Activated naive CD8-positive, alpha-beta T cell treated with anti-CD3 and anti-CD28 coated beads for 36 hours (primary cell): Measurements from ENCODE around the gene OR5H6. TPM values are rescaled to one million over a fixed set of nuclear protein-coding genes. Genes with fewer than 3 reads are reported as not detected.
"Not testable (repeated sequence)": the region's sequence is repeated elsewhere in the genome, so short reads cannot be mapped to it uniquely, and the experiment has no call there.

Experiments
- DNase-seq: peaks from one replicate; pipeline ENCODE4 v3.0.0; 2021
- H3K27ac Mint-ChIP-seq: one replicate; pipeline ENCODE4 v1.8.0; 2022; ENCODE audit warnings: mild to moderate bottlenecking, moderate library complexity, mixed read lengths
- H3K27me3 Mint-ChIP-seq: one replicate; pipeline ENCODE4 v1.8.0; 2022; ENCODE audit warnings: mild to moderate bottlenecking, mixed read lengths
- H3K36me3 Mint-ChIP-seq: one replicate; pipeline ENCODE4 v1.8.0; 2021; ENCODE audit warnings: mild to moderate bottlenecking, mixed read lengths
- H3K4me1 Mint-ChIP-seq: one replicate; pipeline ENCODE4 v1.8.0; 2021; ENCODE audit warnings: mixed read lengths
- H3K4me3 Mint-ChIP-seq: one replicate; pipeline ENCODE4 v1.8.0; 2022; ENCODE audit warnings: mild to moderate bottlenecking, moderate library complexity, mixed read lengths
- H3K9me3 Mint-ChIP-seq: one replicate; pipeline ENCODE4 v1.8.0; 2022; ENCODE audit warnings: mixed read lengths
- total RNA-seq, 2 experiments: library from RNA; stranded (reverse); gene quantifications; one replicate each; pipeline ENCODE4 v1.2.3, GENCODE V29; 2021

Gene OR5H6
- total RNA-seq: not detected

DNA sequence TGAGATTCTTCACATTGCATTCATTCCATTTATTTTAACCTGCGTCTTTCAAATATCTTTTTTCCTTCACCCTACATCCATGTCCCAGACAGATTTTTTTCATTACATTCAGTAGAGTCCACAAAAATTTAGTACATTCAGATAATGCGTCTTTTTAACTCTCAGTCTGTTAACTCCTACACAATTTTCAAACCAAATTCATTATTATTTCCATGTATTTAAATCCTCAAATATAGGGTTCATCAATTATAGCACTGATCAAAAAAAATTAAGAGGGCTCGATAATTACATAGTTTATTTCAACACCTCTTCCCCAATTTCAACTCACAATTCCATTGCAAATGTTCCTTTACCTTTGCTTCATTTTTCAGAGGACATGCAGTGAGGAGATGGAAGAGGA is at the start of gene OR5H6:
TSS of gene OR5H6 (plus strand) at position 301 of the 400 bp plus-strand sequence. CDS start at position 390, 89 bp downstream.
- Mint-ChIP-seq H3K9me3 (peaks cover under 1% of the 10 kb centered on the region), H3K36me3 (no peaks in the 10 kb centered on the region), H3K27ac (no peak within 1 kb of the TSS), H3K4me1 (no peaks in the 10 kb centered on the region), H3K27me3 (no peaks in the 10 kb centered on the region), H3K4me3 (no peak within 1 kb of the TSS)
- DNase-seq: no peak

- H3K4me3 Mint-ChIP-seq: no peak overlapping the region
- H3K9me3 Mint-ChIP-seq: no peaks in the 10 kb centered on the region
- H3K27ac Mint-ChIP-seq: no peak overlapping the region
- H3K36me3 Mint-ChIP-seq: no peaks in the 10 kb centered on the region
- H3K27me3 Mint-ChIP-seq: peaks cover 4% of the 10 kb centered on the region
- no peak for DNase-seq
- no peaks in the 10 kb centered on the region for H3K4me1 Mint-ChIP-seq
Measured at GRCh38 chr3:98215051-98215450, 49.0 kb upstream of the OR5H6 start.

DNA sequence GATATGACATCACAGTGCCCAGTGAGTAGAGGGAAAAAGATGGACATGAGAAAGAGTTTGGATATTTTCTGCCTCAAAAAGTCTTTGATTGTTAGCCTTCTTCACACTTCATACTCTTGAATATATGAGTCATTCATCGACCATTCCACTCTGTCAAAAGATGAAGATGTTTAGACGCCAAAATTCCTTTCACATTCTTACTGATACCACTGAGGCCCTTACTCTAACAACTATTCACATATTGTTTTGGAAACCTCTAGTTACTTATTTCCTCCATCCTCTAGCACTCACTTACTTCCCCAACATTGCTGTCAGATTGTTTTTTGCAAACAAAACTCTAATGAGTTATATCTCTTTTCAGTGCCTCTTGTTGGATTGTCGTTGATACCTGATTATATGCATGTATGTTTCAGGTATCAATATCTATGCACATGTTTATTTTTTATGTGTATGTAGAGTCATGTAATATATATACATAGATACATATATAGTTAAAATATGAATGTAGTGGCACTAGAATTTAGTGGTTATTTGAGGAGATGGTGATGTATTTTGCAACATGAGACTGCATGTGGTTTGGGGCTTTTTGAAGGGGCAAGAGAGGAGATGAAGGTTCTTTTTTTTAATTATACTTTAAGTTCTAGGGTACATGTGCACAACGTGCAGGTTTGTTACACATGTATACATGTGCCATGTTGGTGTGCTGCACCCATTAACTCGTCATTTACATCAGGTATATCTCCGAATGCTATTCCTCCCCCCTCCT is 40.0 kb upstream of the OR5H6 start:
- Mint-ChIP-seq H3K4me1 (no peaks in the 10 kb centered on the region), H3K36me3 (no peaks in the 10 kb centered on the region), H3K4me3 (no peak overlapping the region), H3K27ac (no peak overlapping the region), H3K27me3 (no peaks in the 10 kb centered on the region), H3K9me3 (peaks cover 2% of the 10 kb centered on the region)
- DNase-seq: no peak

DNA sequence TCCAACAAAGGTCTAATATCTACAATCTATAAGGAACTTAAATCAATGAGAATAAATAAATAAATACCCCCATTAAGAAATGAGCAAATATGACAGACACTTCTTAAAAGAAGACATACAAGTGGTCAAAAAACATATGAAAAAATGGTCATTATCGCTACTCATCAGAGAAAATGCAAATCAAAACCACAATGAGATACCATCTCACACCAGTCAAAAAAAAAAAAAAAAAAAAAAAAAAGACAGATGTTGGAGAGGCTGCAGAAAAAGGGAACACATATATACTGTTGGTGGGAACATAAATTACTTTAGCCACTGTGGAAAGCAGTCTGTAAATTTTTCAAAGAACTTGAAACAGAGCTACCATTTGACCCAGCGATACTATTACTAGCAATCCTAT is 31.6 kb upstream of the OR5H6 start:
- Mint-ChIP-seq H3K4me3 (no peak overlapping the region), H3K27ac (no peak overlapping the region), H3K9me3 (peaks cover 2% of the 10 kb centered on the region), H3K27me3 (peaks cover 12% of the 10 kb centered on the region), H3K36me3 (no peaks in the 10 kb centered on the region), H3K4me1 (no peaks in the 10 kb centered on the region)
- no peak for DNase-seq

DNA sequence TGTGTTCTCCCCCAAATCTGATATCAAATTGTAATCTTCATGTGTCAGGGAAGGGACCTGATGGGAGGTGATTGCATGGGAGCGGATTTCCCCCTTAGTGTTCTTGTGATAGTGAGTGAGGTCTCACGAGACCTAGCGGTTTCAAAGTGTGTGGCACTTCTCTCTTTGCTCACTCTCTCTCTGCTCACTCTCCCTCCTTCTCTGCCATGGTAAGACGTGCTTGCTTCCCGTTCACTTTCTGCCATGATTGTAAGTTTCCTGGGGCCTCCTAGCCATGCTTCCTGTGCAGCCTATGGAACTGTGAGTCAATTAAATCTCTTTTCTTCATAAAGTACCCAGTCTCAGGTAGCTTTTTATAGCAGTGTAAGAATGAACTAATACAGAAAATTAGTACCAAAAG is 30.6 kb upstream of the OR5H6 start:
- H3K4me1 Mint-ChIP-seq: no peaks in the 10 kb centered on the region
- no peaks in the 10 kb centered on the region for H3K36me3 Mint-ChIP-seq

DNA sequence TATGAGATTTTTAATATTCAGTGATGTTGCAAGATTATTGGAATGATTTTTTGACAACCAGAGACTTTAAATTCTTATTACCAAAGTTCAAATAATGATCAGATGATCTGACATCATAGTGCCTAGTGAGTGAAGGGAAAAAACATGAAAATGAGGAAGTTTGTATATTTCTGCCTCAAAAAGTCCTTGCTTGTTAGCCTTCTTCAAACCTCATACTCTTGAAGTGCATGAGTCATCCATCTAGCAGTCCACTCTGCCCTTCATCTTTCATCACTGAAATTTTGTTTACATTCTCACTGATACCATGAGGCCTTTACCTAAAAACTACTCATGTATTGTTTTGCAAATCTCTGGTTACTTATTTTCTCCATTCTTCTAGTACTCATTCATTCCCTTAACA is 23.9 kb upstream of the OR5H6 start:
- Mint-ChIP-seq H3K27me3 (peaks cover 8% of the 10 kb centered on the region), H3K36me3 (no peaks in the 10 kb centered on the region), H3K27ac (no peak overlapping the region), H3K9me3 (no peaks in the 10 kb centered on the region), H3K4me1 (no peaks in the 10 kb centered on the region), H3K4me3 (no peak overlapping the region)
- no peak for DNase-seq

More for the DNA sequence above, 30.6 kb upstream of the OR5H6 start:
- no peak for DNase-seq
- H3K27ac Mint-ChIP-seq: no peak overlapping the region
- H3K27me3 Mint-ChIP-seq: peaks cover 12% of the 10 kb centered on the region
- H3K4me3 Mint-ChIP-seq: no peak overlapping the region
- H3K9me3 Mint-ChIP-seq: no peaks in the 10 kb centered on the region

DNA sequence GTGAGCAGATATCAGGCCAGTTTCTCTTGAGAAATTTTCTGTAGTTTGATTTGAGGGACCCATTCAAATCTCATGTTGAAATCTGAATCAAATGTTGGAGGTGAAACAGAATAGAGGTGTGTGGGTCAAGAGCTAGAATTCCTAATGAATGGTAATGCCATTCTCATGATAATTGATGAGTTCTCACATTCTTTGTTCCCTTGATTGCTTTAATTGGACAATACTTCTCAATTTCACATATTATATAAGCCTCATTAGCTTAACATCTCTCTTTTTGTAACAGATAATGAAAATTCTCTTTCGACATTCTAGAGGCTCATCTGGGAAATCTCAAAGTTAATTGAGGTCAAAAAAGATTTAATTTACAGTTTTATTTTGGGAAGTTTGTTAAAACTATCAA is 21.9 kb upstream of the OR5H6 start:
- Mint-ChIP-seq H3K36me3 (no peaks in the 10 kb centered on the region), H3K9me3 (no peaks in the 10 kb centered on the region), H3K4me3 (no peak overlapping the region), H3K27me3 (peaks cover 10% of the 10 kb centered on the region), H3K27ac (no peak overlapping the region), H3K4me1 (no peaks in the 10 kb centered on the region)
- no peak for DNase-seq

DNA sequence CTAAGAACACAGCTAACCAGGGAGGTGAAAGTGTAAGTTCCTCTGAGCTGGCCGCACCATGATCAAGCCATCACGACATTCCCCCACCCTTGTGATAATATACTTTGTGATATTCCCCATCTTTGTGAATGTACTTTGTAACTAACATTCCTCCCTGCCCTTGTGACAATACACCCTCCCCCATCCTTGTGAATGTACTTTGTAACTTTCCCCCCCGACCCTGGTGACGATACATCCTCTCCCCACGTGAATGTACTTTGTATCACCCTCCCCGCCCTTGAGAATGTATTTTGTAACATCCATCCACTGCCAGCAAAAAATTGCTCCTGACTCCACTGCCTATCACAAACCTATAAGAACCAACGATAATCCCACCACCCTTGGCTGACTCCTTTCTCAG is 20.2 kb upstream of the OR5H6 start:
- DNase-seq: no peak
- no peaks in the 10 kb centered on the region for H3K36me3 Mint-ChIP-seq
- H3K27me3 Mint-ChIP-seq: peaks cover 7% of the 10 kb centered on the region
- no peaks in the 10 kb centered on the region for H3K9me3 Mint-ChIP-seq
- no peak overlapping the region for H3K27ac Mint-ChIP-seq
- no peak overlapping the region for H3K4me3 Mint-ChIP-seq
- H3K4me1 Mint-ChIP-seq: no peaks in the 10 kb centered on the region

DNA sequence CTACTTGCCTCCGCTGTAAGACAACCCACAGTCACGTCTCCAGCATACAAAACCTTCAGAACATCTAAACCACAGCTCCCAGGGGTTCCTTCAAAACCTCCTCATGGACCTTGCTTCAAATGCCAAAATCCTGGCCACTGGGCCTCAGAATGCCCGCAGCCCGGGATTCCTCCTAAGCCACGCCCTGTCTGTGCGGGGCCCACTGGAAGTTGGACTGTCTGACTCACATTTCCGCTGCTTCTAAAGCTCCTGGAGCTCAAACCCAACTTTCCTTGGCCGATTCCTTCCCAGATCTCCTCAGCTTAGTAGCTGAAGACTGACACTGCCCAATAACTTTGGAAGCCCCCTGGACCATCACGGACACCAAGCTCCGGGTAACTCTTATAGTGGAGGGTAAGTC is 17.9 kb upstream of the OR5H6 start:
- Mint-ChIP-seq H3K36me3 (no peaks in the 10 kb centered on the region), H3K27me3 (peaks cover 7% of the 10 kb centered on the region), H3K27ac (no peak overlapping the region), H3K4me3 (no peak overlapping the region), H3K9me3 (no peaks in the 10 kb centered on the region), H3K4me1 (no peaks in the 10 kb centered on the region)
- no peak for DNase-seq

- H3K9me3 Mint-ChIP-seq: peaks cover 11% of the 10 kb centered on the region
- H3K36me3 Mint-ChIP-seq, H3K4me1 Mint-ChIP-seq, H3K27ac Mint-ChIP-seq, H3K27me3 Mint-ChIP-seq, DNase-seq, H3K4me3 Mint-ChIP-seq: not testable (repeated sequence)
Measured at GRCh38 chr3:98256026-98256425, 8.0 kb upstream of the OR5H6 start.

GRCh38 chr3:98259707-98260106 is 4.3 kb upstream of the OR5H6 start:
- Mint-ChIP-seq H3K27ac (no peak overlapping the region), H3K27me3 (no peaks in the 10 kb centered on the region), H3K9me3 (peaks cover 10% of the 10 kb centered on the region), H3K4me1 (no peaks in the 10 kb centered on the region), H3K36me3 (no peaks in the 10 kb centered on the region), H3K4me3 (no peak overlapping the region)
- DNase-seq: no peak

- Mint-ChIP-seq H3K36me3 (no peaks in the 10 kb centered on the region), H3K4me3 (no peak overlapping the region), H3K4me1 (no peaks in the 10 kb centered on the region), H3K27me3 (no peaks in the 10 kb centered on the region), H3K9me3 (peaks cover 10% of the 10 kb centered on the region), H3K27ac (no peak overlapping the region)
- DNase-seq: no peak
Measured at GRCh38 chr3:98262046-98262445, 2.0 kb upstream of the OR5H6 start.

DNA sequence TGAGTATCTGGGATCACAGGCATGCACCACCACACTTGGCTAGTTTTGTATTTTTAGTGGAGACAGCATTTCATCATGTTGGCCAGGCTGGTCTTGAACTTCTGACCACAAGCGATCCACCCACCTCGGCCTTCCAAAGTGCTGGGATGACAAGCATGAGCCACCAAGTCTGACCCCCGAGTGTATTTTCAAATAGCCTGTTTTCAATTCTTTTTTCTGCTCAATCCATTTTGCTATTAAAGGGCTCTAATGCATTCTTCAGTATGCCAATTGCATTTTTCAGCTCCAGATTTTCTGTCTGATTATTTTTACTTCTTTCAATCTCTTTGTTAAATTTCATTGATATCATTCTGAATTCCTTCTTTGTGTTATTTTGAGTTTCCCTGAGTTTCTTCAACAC is 5.8 kb downstream of the OR5H6 start:
- H3K27ac Mint-ChIP-seq: no peak overlapping the region
- H3K36me3 Mint-ChIP-seq: peaks cover 2% of the 10 kb centered on the region
- no peak for DNase-seq
- no peaks in the 10 kb centered on the region for H3K4me1 Mint-ChIP-seq
- H3K4me3 Mint-ChIP-seq: no peak overlapping the region
- H3K27me3 Mint-ChIP-seq: peaks cover 5% of the 10 kb centered on the region
- H3K9me3 Mint-ChIP-seq: peaks cover 16% of the 10 kb centered on the region

DNA sequence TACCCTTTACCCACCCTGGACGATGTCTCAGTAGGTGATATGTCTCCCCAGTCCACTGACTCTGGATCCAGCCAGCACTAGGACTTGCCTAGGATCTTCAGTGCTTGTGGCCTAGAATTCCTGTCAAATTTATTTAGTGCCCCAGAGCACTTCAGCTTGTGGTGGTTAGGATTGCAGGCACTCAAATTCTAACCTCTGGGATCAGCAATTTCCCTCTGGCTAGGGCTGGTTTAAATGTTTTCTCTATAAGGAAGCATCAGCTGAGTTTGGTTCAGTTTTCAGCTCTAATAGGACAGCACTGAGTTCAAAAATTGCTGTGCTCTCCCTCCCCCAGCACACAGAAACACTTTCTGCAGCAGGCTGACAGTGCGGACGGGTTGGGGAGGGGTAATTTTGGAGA is 8.1 kb downstream of the OR5H6 start:
- Mint-ChIP-seq H3K36me3 (peaks cover 2% of the 10 kb centered on the region), H3K27ac (no peak overlapping the region), H3K4me3 (no peak overlapping the region), H3K4me1 (no peaks in the 10 kb centered on the region), H3K9me3 (peaks cover 16% of the 10 kb centered on the region), H3K27me3 (peaks cover 5% of the 10 kb centered on the region)
- DNase-seq: no peak

- no peaks in the 10 kb centered on the region for H3K27me3 Mint-ChIP-seq
- H3K4me1 Mint-ChIP-seq: no peaks in the 10 kb centered on the region
- peaks cover 2% of the 10 kb centered on the region for H3K36me3 Mint-ChIP-seq
- DNase-seq: no peak
- peaks cover 10% of the 10 kb centered on the region for H3K9me3 Mint-ChIP-seq
- no peak overlapping the region for H3K27ac Mint-ChIP-seq
- H3K4me3 Mint-ChIP-seq: no peak overlapping the region
Measured at GRCh38 chr3:98274914-98275313, 10.9 kb downstream of the OR5H6 start.

DNA sequence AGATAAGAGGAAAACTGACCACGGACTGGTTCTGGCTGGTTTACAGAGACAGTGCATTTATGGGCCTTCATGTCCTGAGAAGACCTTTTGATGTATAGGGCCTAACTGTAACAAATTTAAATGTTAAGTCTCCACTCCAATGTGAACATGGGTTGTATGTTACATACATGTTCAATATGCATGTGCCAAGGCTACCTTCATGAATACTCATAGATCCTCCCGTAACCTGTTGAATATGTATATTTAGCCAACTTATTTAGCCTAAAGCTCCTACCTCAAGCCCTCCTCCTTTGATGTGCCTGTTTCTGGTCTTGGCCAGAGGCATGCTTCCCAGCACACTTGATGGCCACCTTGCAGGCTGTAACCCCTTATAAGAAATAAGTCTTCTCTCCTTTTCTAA is 18.2 kb downstream of the OR5H6 start, which contains the start of gene OR5H2:
TSS of gene OR5H2 (plus strand) at position 301 of the 400 bp plus-strand sequence. CDS start 398 bp downstream, outside the sequence.
- Mint-ChIP-seq H3K36me3 (no peaks in the 10 kb centered on the region), H3K27ac (no peak within 1 kb of the TSS), H3K4me1 (no peaks in the 10 kb centered on the region), H3K4me3 (no peak within 1 kb of the TSS), H3K9me3 (no peaks in the 10 kb centered on the region), H3K27me3 (no peaks in the 10 kb centered on the region)
- no peak for DNase-seq
